H1 (cell line): ENCODE data around the gene SERPINB5. TPM values are rescaled to one million over a fixed set of nuclear protein-coding genes. Genes with fewer than 3 reads are reported as not detected.

Experiments used
- CTCF ChIA-PET: fragments of 300-600 bp; sonication (Branson Sonifier 250); formaldehyde crosslinking; loops from one replicate; lab custom pipeline; 2021; ENCODE audit not compliant: partially characterized antibody; lab: Charles Lee
- POLR2A ChIA-PET: fragments of 300-600 bp; sonication (Branson Sonifier 250); formaldehyde crosslinking; loops from one replicate; lab custom pipeline; 2021; ENCODE audit warnings: inconsistent platforms; ENCODE audit not compliant: partially characterized antibody; lab: Charles Lee
- DNase-seq, 2 experiments: peaks; one replicate each; pipeline versions ENCODE4 v3.0.0 to v3.0.0-alpha.2; 2010 to 2022; ENCODE audit warnings: low spot score in 2 of 2, low read depth in 1 of 2, mixed read lengths in 1 of 2
- FAIRE-seq: peaks from 2 replicates; lab custom pipeline; 2011; peaks lifted over from hg19 to GRCh38; lab: Jason Lieb, UNC
- H2AFZ ChIP-seq: 2 replicates; pipeline ENCODE4 v1.8.1; 2012; ENCODE audit warnings: low read length, inconsistent platforms
- H2AK5ac ChIP-seq: 2 replicates; pipeline ENCODE4 v1.6.1; 2013; ENCODE audit warnings: low read depth, low read length
- H2BK120ac ChIP-seq: replicated peaks from 2 replicates; pipeline ENCODE3; 2013; ENCODE audit warnings: low read depth, low read length, inconsistent platforms
- H2BK12ac ChIP-seq: 2 replicates; pipeline ENCODE4 v1.6.1; 2013; ENCODE audit warnings: low read depth, low read length
- H2BK15ac ChIP-seq: 2 replicates; pipeline ENCODE4 v1.6.1; 2013; ENCODE audit warnings: low read length
- H2BK20ac ChIP-seq: 2 replicates; pipeline ENCODE4 v1.6.1; 2013; ENCODE audit warnings: low read length
- H2BK5ac ChIP-seq: 2 replicates; pipeline ENCODE4 v1.6.1; 2013; ENCODE audit warnings: low read depth, low read length
- H3K14ac ChIP-seq: 2 replicates; pipeline ENCODE4 v1.6.1; 2013; ENCODE audit warnings: inconsistent platforms; ENCODE audit not compliant: insufficient read length
- H3K18ac ChIP-seq: 2 replicates; pipeline ENCODE4 v1.6.1; 2013; ENCODE audit warnings: low read length; ENCODE audit errors: extremely low read depth
- H3K23ac ChIP-seq: 2 replicates; pipeline ENCODE4 v1.6.1; 2013; ENCODE audit warnings: inconsistent platforms; ENCODE audit not compliant: insufficient read length
- H3K23me2 ChIP-seq: 2 replicates; pipeline ENCODE4 v1.6.1; 2013; ENCODE audit warnings: low read depth, low read length
- H3K27ac ChIP-seq: 2 replicates; pipeline ENCODE4 v1.6.1; 2011; ENCODE audit warnings: low read depth, low read length, inconsistent platforms
- H3K27me3 ChIP-seq, 4 experiments: replicated peaks in 1 of 4; 1 replicate in 1 of 4; 2 replicates in 3 of 4; pipeline versions ENCODE4 v1.6.1 to v1.8.1; 2011 to 2013; ENCODE audit warnings: low read length in 3 of 4, mild to moderate bottlenecking in 3 of 4, inconsistent platforms in 2 of 4, mixed read lengths in 2 of 4, moderate library complexity in 1 of 4; ENCODE audit not compliant: control insufficient read depth in 3 of 4, insufficient read depth in 3 of 4; ENCODE audit errors: extremely low read depth in 1 of 4
- H3K36me3 ChIP-seq, 4 experiments: 2 replicates each; pipeline versions ENCODE4 v1.6.1 to v1.8.1; 2011 to 2013; ENCODE audit warnings: mild to moderate bottlenecking in 4 of 4, low read length in 3 of 4, moderate library complexity in 2 of 4, control low read depth in 1 of 4, inconsistent platforms in 1 of 4; ENCODE audit not compliant: insufficient read depth in 4 of 4, control insufficient read depth in 2 of 4
- H3K4ac ChIP-seq: replicated peaks from 2 replicates; pipeline ENCODE3; 2013; ENCODE audit warnings: low read length, low read depth, mixed read lengths, inconsistent platforms; ENCODE audit not compliant: insufficient read length
- H3K4me1 ChIP-seq, 4 experiments: replicated peaks in 1 of 4; 1 replicate in 1 of 4; 2 replicates in 3 of 4; pipeline versions ENCODE4 v1.6.1 to v1.8.1; 2011 to 2013; ENCODE audit warnings: low read length in 3 of 4, inconsistent platforms in 2 of 4, mixed read lengths in 1 of 4; ENCODE audit not compliant: insufficient read depth in 4 of 4, control insufficient read depth in 3 of 4
- H3K4me2 ChIP-seq, 2 experiments: 2 replicates each; pipeline versions ENCODE4 v1.6.1 to v1.8.1; 2011 to 2013; ENCODE audit warnings: low read depth in 2 of 2, low read length in 2 of 2, control low read depth in 1 of 2, inconsistent platforms in 1 of 2, mild to moderate bottlenecking in 1 of 2; ENCODE audit not compliant: insufficient read depth in 1 of 2
- H3K4me3 ChIP-seq, 4 experiments: fragments of 200-600, 300-600 bp in 1 of 4; sonication (generic), shearing (Covaris generic), sonication (Bioruptor Twin) in 1 of 4; 2 replicates each; pipeline versions ENCODE4 v1.5.1 to v1.8.1; 2011 to 2016; ENCODE audit warnings: low read length in 4 of 4, low read depth in 3 of 4, control low read depth in 2 of 4, inconsistent platforms in 2 of 4, mild to moderate bottlenecking in 2 of 4, mixed read lengths in 1 of 4, moderate library complexity in 1 of 4; ENCODE audit not compliant: insufficient read depth in 2 of 4; ENCODE audit errors: extremely low read depth in 1 of 4
- H3K56ac ChIP-seq: replicated peaks from 2 replicates; pipeline ENCODE3; 2013; ENCODE audit warnings: low read depth, mild to moderate bottlenecking, mixed read lengths, low read length, inconsistent platforms; ENCODE audit not compliant: insufficient read length
- H3K79me1 ChIP-seq: 2 replicates; pipeline ENCODE4 v1.6.1; 2013; ENCODE audit warnings: low read depth, low read length, control low read depth
- H3K79me2 ChIP-seq, 2 experiments: 2 replicates each; pipeline versions ENCODE4 v1.6.1 to v1.8.1; 2012 to 2013; ENCODE audit warnings: low read length in 2 of 2, mild to moderate bottlenecking in 2 of 2, inconsistent platforms in 1 of 2; ENCODE audit not compliant: insufficient read depth in 2 of 2, control insufficient read depth in 1 of 2
- H3K9ac ChIP-seq, 4 experiments: replicated peaks in 1 of 4; 1 replicate in 1 of 4; 2 replicates in 3 of 4; pipeline versions ENCODE4 v1.6.1 to v1.8.1; 2011 to 2013; ENCODE audit warnings: low read depth in 3 of 4, low read length in 3 of 4, control low read depth in 2 of 4, mild to moderate bottlenecking in 2 of 4, moderate library complexity in 2 of 4, inconsistent platforms in 1 of 4; ENCODE audit errors: extremely low read depth in 1 of 4
- H3K9me3 ChIP-seq, 2 experiments: 2 replicates each; pipeline versions ENCODE4 v1.6.1 to v1.8.1; 2012 to 2013; ENCODE audit warnings: mild to moderate bottlenecking in 2 of 2, moderate library complexity in 2 of 2, control low read depth in 1 of 2, inconsistent platforms in 1 of 2, low read depth in 1 of 2, low read length in 1 of 2, mixed read lengths in 1 of 2; ENCODE audit not compliant: insufficient read depth in 2 of 2
- H4K20me1 ChIP-seq, 2 experiments: replicated peaks in 1 of 2; 2 replicates each; pipeline versions ENCODE3 to v1.8.1; 2011 to 2013; ENCODE audit warnings: inconsistent platforms in 2 of 2, low read length in 2 of 2, mild to moderate bottlenecking in 1 of 2; ENCODE audit not compliant: insufficient read depth in 2 of 2, control insufficient read depth in 1 of 2
- H4K5ac ChIP-seq: 2 replicates; pipeline ENCODE4 v1.6.1; 2013; ENCODE audit warnings: low read length, low read depth, mixed read lengths, inconsistent platforms; ENCODE audit not compliant: insufficient read length
- H4K8ac ChIP-seq: 2 replicates; pipeline ENCODE4 v1.8.0; 2013; ENCODE audit warnings: mild to moderate bottlenecking, moderate library complexity, low read length, inconsistent platforms; ENCODE audit not compliant: insufficient read depth; ENCODE audit errors: extremely low read depth
- H4K91ac ChIP-seq: replicated peaks from 2 replicates; pipeline ENCODE3; 2013; ENCODE audit warnings: low read length, mixed read lengths, inconsistent platforms; ENCODE audit not compliant: insufficient read length
- ASH2L ChIP-seq: fragments of 200-600, 300-600 bp; sonication (generic); IDR thresholded peaks from one replicate; pipeline ENCODE4 v1.7.1; 2017; ENCODE audit warnings: low read length
- BACH1 ChIP-seq: IDR thresholded peaks from 2 replicates; pipeline ENCODE4 v1.6.1; 2012; ENCODE audit warnings: low read length, improper control_type of control experiment
- BCL11A ChIP-seq, 2 experiments: IDR thresholded peaks; one replicate each; pipeline ENCODE4 v1.6.1; 2011; ENCODE audit warnings: low read depth in 2 of 2, low read length in 2 of 2, mild to moderate bottlenecking in 2 of 2
- EGR1 ChIP-seq: IDR thresholded peaks from 2 replicates; pipeline ENCODE4 v1.6.1; 2011; ENCODE audit warnings: low read depth, low read length, borderline replicate concordance
- EP300 ChIP-seq, 2 experiments: IDR thresholded peaks; 1 replicate in 1 of 2; 2 replicates in 1 of 2; pipeline ENCODE4 v1.6.1; 2011 to 2012; ENCODE audit warnings: low read depth in 2 of 2, low read length in 2 of 2, mild to moderate bottlenecking in 2 of 2, borderline replicate concordance in 1 of 2, inconsistent platforms in 1 of 2, moderate library complexity in 1 of 2
- KDM4A ChIP-seq: IDR thresholded peaks from one replicate; pipeline ENCODE4 v1.7.1; 2012; ENCODE audit warnings: low read depth, mild to moderate bottlenecking, moderate library complexity, low read length, inconsistent platforms; ENCODE audit not compliant: severe bottlenecking
- MAFK ChIP-seq: IDR thresholded peaks from 2 replicates; pipeline ENCODE4 v1.6.1; 2012; ENCODE audit warnings: low read depth, mild to moderate bottlenecking, improper control_type of control experiment, low read length
- POU5F1 ChIP-seq: IDR thresholded peaks from 2 replicates; pipeline ENCODE4 v1.6.1; 2011; ENCODE audit warnings: low read depth, mild to moderate bottlenecking, low read length, moderate library complexity
- RXRA ChIP-seq: IDR thresholded peaks from 2 replicates; pipeline ENCODE4 v1.6.1; 2011; ENCODE audit warnings: low read depth, mild to moderate bottlenecking, low read length, moderate library complexity; ENCODE audit not compliant: insufficient read depth
- SIN3A ChIP-seq, 2 experiments: IDR thresholded peaks in 1 of 2; conservative IDR thresholded peaks in 1 of 2; 2 replicates each; pipeline ENCODE4 v1.6.1; 2011 to 2012; ENCODE audit warnings: low read length in 2 of 2, improper control_type of control experiment in 1 of 2, low read depth in 1 of 2, mild to moderate bottlenecking in 1 of 2
- SP2 ChIP-seq: IDR thresholded peaks from 2 replicates; pipeline ENCODE4 v1.6.1; 2012; ENCODE audit warnings: mild to moderate bottlenecking, low read length, inconsistent platforms
- SP4 ChIP-seq: IDR thresholded peaks from 2 replicates; pipeline ENCODE4 v1.6.1; 2012; ENCODE audit warnings: low read length, inconsistent platforms
- TAF7 ChIP-seq: optimal IDR thresholded peaks from 2 replicates; pipeline ENCODE3; 2011; ENCODE audit warnings: low read depth, mild to moderate bottlenecking, inconsistent platforms, low read length, moderate library complexity, borderline replicate concordance
- YY1 ChIP-seq: IDR thresholded peaks from 2 replicates; pipeline ENCODE4 v1.6.1; 2011; ENCODE audit warnings: low read depth, mild to moderate bottlenecking, low read length
- WGBS, 2 experiments: shearing (Covaris generic) in 1 of 2; methylation state at CpG; one replicate each; pipeline versions ENCODE4 v1.1.6 to v1.1.7; 2013 to 2015; ENCODE audit warnings: low lambda C conversion rate in 2 of 2, mixed read lengths in 2 of 2, inconsistent platforms in 1 of 2, low coverage in 1 of 2, missing lambda C conversion rate in 1 of 2; ENCODE audit not compliant: insufficient replicate concordance in 2 of 2, insufficient coverage in 1 of 2, insufficient read length in 1 of 2; ENCODE audit errors: extremely low coverage in 1 of 2, missing lambda C conversion rate in 1 of 2; 5-methylcytosine and 5-hydroxymethylcytosine counted together
- polyA plus RNA-seq, 7 experiments: library from polyadenylated mRNA; depleted of rRNA in 3 of 7; stranded (reverse) in 5 of 7; unstranded in 2 of 7; fragments of >200 nt in 5 of 7; fragments of 200-250 nt in 2 of 7; gene quantifications; 1 replicate in 5 of 7; 2 replicates in 1 of 7; 4 replicates in 1 of 7; pipeline versions ENCODE4 v1.2.1 to v1.2.3, GENCODE V29; 2011 to 2013; ENCODE audit warnings: missing spikeins in 2 of 7, mixed read lengths in 2 of 7
- total RNA-seq: library from RNA; stranded (reverse); fragmentation: NEBNext Ultra II Directional; extraction: Animal tissue kit (Norgen Biotek cat#: 25700); gene quantifications from 2 replicates; pipeline ENCODE4 v1.2.1, GENCODE V29; 2021
- TF ChIP-seq, protein P1 (sequence below): IDR thresholded peaks from 2 replicates; pipeline ENCODE4 v1.6.1; 2012; ENCODE audit warnings: inconsistent platforms

SERPINB5 gene
- total and polyA plus RNA-seq, 2 of the 8 experiments (the other 6 are each of a cell fraction or from before 2014, with no cell fraction given), result 0.03 TPM; not detected in 1

DNA sequence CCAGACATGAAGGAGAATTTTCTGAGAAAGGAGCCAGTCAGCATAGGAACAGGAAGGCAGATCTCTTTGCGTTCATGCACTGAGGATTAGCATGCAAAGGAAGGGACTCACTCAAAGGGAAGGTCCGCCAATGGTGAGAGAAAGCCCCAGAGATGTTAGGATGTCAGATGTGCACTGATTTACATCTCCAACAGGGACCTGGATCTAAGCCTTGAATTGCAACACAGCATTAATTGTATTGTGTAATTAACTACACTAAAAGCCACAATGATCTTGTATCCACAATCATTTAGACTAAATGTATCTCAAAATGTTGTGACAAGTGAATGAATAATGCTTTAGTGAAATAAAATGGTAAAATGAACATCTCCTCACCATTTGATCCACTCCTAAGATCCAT is 4.2 kb downstream of the SERPINB5 start:
- H4K20me1 ChIP-seq, result no peaks in the 10 kb centered on the region
- TF ChIP-seq EGR1 (no peak), SIN3A (conservative IDR thresholded peaks at IDR 0.05 in 1 of 2, IDR thresholded peaks at IDR 0.05 in 1 of 2; ENCODE audit: low read depth in 1 of 2, low read length in 2 of 2) (no peak), EP300 (IDR thresholded peaks at IDR 0.05; ENCODE audit: borderline replicate concordance in 1 of 2, low read depth in 2 of 2, low read length in 2 of 2) (no peak), YY1 (no peak), BACH1 (no peak), BCL11A (IDR thresholded peaks at IDR 0.05; ENCODE audit: low read depth in 2 of 2, low read length in 2 of 2) (no peak), POU5F1 (no peak), KDM4A (no peak), ASH2L (no peak), MAFK (no peak), RXRA (no peak), TAF7 (no peak), SP4 (no peak), SP2 (no peak)
- TF ChIP-seq, protein P1, sequence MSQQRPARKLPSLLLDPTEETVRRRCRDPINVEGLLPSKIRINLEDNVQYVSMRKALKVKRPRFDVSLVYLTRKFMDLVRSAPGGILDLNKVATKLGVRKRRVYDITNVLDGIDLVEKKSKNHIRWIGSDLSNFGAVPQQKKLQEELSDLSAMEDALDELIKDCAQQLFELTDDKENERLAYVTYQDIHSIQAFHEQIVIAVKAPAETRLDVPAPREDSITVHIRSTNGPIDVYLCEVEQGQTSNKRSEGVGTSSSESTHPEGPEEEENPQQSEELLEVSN, result no peak
- no peak overlapping the region for H3K4ac ChIP-seq
- H3K23ac ChIP-seq, result no peak overlapping the region
- H3K9me3 ChIP-seq, result no peaks in the 10 kb centered on the region
- no peak overlapping the region for H2BK120ac ChIP-seq
- CTCF ChIA-PET, result interaction anchor here (1.2 kb wide), 1 partner anchor 25 kb away, joined by 3 read pairs; no protein-coding TSS in a partner anchor
- H3K9ac ChIP-seq, result no peak overlapping the region
- POLR2A ChIA-PET, result no interaction called here
- H3K36me3 ChIP-seq, result no peaks in the 10 kb centered on the region
- no peaks in the 10 kb centered on the region for H3K79me1 ChIP-seq
- H3K4me2 ChIP-seq, result no peak overlapping the region
- H3K79me2 ChIP-seq, result no peaks in the 10 kb centered on the region
- H3K23me2 ChIP-seq, result no peaks in the 10 kb centered on the region
- no peak overlapping the region for H3K56ac ChIP-seq
- no peak overlapping the region for H2AK5ac ChIP-seq
- no peak overlapping the region for H3K4me3 ChIP-seq
- H3K14ac ChIP-seq, result no peak overlapping the region
- H3K27ac ChIP-seq, result no peak overlapping the region
- no peak overlapping the region for H2BK15ac ChIP-seq
- no peak overlapping the region for H3K18ac ChIP-seq
- no peak overlapping the region for H2BK20ac ChIP-seq
- H2AFZ ChIP-seq, result no peak overlapping the region
- DNase-seq, result no peak
- no peak overlapping the region for H4K5ac ChIP-seq
- H3K27me3 ChIP-seq, result no peaks in the 10 kb centered on the region
- 70% methylated on average over 2 of the region's 2 CpGs; no CpG with 5 or more reads in 1 of the 2 experiments for WGBS, 2 experiments
- H4K8ac ChIP-seq, result no peak overlapping the region
- no peak for FAIRE-seq
- no peaks in the 10 kb centered on the region for H3K4me1 ChIP-seq
- H4K91ac ChIP-seq, result no peak overlapping the region
- H2BK5ac ChIP-seq, result no peak overlapping the region
- no peak overlapping the region for H2BK12ac ChIP-seq
